GM15510 (cell line): ENCODE results near the gene NPAS1.

ENCODE experiments used
- POLR2A ChIP-seq: IDR thresholded peaks from 3 replicates; pipeline ENCODE4 v1.6.1; 2011; ENCODE audit warnings: borderline replicate concordance; ENCODE audit not compliant: insufficient read length; ENCODE audit errors: extremely low read depth

NPAS1 gene

GRCh38 chr19:47002853-47003610, 16.6 kb upstream of the NPAS1 start:
- no peak for TF ChIP-seq POLR2A

- no peak for TF ChIP-seq POLR2A
Observed at GRCh38 chr19:47003611-47004465, 15.8 kb upstream of the NPAS1 start.

- no peak for TF ChIP-seq POLR2A
Observed at GRCh38 chr19:47005164-47005641, 14.4 kb upstream of the NPAS1 start.

- TF ChIP-seq POLR2A, result no peak
Observed at GRCh38 chr19:47005873-47006272, 13.8 kb upstream of the NPAS1 start.

- no peak for TF ChIP-seq POLR2A
Observed at GRCh38 chr19:47006496-47006895, 13.1 kb upstream of the NPAS1 start.

- TF ChIP-seq POLR2A, result no peak
Observed at GRCh38 chr19:47012617-47013016, 7.0 kb upstream of the NPAS1 start.

- TF ChIP-seq POLR2A, result no peak
Observed at GRCh38 chr19:47013041-47013517, 6.6 kb upstream of the NPAS1 start.

GRCh38 chr19:47018923-47019322, 714 bp upstream of the NPAS1 start:
- TF ChIP-seq POLR2A, result no peak

- no peak for TF ChIP-seq POLR2A
Observed at GRCh38 chr19:47020132-47020805, 632 bp downstream of the NPAS1 start.

- TF ChIP-seq POLR2A, result no peak
Observed at GRCh38 chr19:47020992-47021496, 1.4 kb downstream of the NPAS1 start.

GRCh38 chr19:47021536-47022139, 2.0 kb downstream of the NPAS1 start:
- TF ChIP-seq POLR2A, result no peak

- no peak for TF ChIP-seq POLR2A
Observed at GRCh38 chr19:47022140-47022536, 2.5 kb downstream of the NPAS1 start.

GRCh38 chr19:47022541-47023447, 3.2 kb downstream of the NPAS1 start:
- TF ChIP-seq POLR2A, result no peak
